Loucy (cell line): ENCODE results near the gene CARD19.

Experiments
- H2AFZ ChIP-seq: fragments of 200-600 bp; sonication (generic); 2 replicates; pipeline ENCODE4 v1.6.0; 2016; ENCODE audit warnings: antibody characterized with exemption, mild to moderate bottlenecking, low read length, moderate library complexity
- H3F3A ChIP-seq: fragments of 200-600 bp; 2 replicates; pipeline ENCODE4 v1.6.0; 2016; ENCODE audit warnings: antibody characterized with exemption, low read depth, mild to moderate bottlenecking
- H3K27me3 ChIP-seq: fragments of 200-600 bp; sonication (generic); 2 replicates; pipeline ENCODE4 v1.6.1; 2014; ENCODE audit warnings: low read length, mild to moderate bottlenecking; ENCODE audit not compliant: insufficient read depth, poor library complexity, severe bottlenecking
- H3K36me3 ChIP-seq: fragments of 200-600 bp; sonication (generic); 2 replicates; pipeline ENCODE4 v1.6.1; 2016; ENCODE audit warnings: low read length; ENCODE audit not compliant: insufficient read depth
- H3K4me1 ChIP-seq: fragments of 200-600 bp; sonication (generic); 2 replicates; pipeline ENCODE4 v1.5.1; 2014; ENCODE audit warnings: low read length, mild to moderate bottlenecking; ENCODE audit not compliant: insufficient read depth, poor library complexity, severe bottlenecking
- H3K4me2 ChIP-seq: fragments of 200-600 bp; sonication (generic); 2 replicates; pipeline ENCODE4 v1.6.0; 2014; ENCODE audit warnings: antibody characterized with exemption, low read length, low read depth, mild to moderate bottlenecking; ENCODE audit not compliant: poor library complexity, severe bottlenecking
- H3K4me3 ChIP-seq: fragments of 200-600 bp; sonication (generic); 2 replicates; pipeline ENCODE4 v1.5.1; 2014; ENCODE audit warnings: low read length, mild to moderate bottlenecking, mixed read lengths; ENCODE audit not compliant: poor library complexity, severe bottlenecking
- H3K79me2 ChIP-seq: fragments of 200-600 bp; sonication (generic); 2 replicates; pipeline ENCODE4 v1.6.1; 2014; ENCODE audit warnings: low read length; ENCODE audit not compliant: insufficient read depth
- H3K9ac ChIP-seq: fragments of 200-600 bp; sonication (generic); 2 replicates; pipeline ENCODE4 v1.6.0; 2014; ENCODE audit warnings: mild to moderate bottlenecking, low read depth, low read length, moderate library complexity; ENCODE audit not compliant: poor library complexity, severe bottlenecking
- H3K9me2 ChIP-seq: fragments of 200-600 bp; sonication (generic); replicated peaks from 2 replicates; pipeline ENCODE4 v1.6.1; 2016; ENCODE audit warnings: low read depth, low read length, mixed read lengths
- H3K9me3 ChIP-seq: fragments of 200-600 bp; sonication (generic); 2 replicates; pipeline ENCODE4 v1.6.1; 2014; ENCODE audit warnings: mild to moderate bottlenecking, antibody characterized with exemption, low read length, low read depth; ENCODE audit not compliant: insufficient read depth
- H4K20me1 ChIP-seq: fragments of 200-600 bp; sonication (generic); 2 replicates; pipeline ENCODE4 v1.6.0; 2014; ENCODE audit warnings: antibody characterized with exemption, low read length, mild to moderate bottlenecking; ENCODE audit not compliant: insufficient read depth, poor library complexity, severe bottlenecking
- EZH2phosphoT487 ChIP-seq: fragments of 200-600 bp; IDR thresholded peaks from 2 replicates; pipeline ENCODE4 v1.6.1; 2018; ENCODE audit warnings: antibody characterized with exemption, mild to moderate bottlenecking, moderate library complexity, borderline replicate concordance
- TF ChIP-seq, protein P1 (sequence below): fragments of 200-600 bp; sonication (generic); conservative IDR thresholded peaks from 2 replicates; pipeline ENCODE4 v1.5.1; 2014; ENCODE audit warnings: mild to moderate bottlenecking, antibody characterized with exemption, low read length

The CARD19 gene

DNA sequence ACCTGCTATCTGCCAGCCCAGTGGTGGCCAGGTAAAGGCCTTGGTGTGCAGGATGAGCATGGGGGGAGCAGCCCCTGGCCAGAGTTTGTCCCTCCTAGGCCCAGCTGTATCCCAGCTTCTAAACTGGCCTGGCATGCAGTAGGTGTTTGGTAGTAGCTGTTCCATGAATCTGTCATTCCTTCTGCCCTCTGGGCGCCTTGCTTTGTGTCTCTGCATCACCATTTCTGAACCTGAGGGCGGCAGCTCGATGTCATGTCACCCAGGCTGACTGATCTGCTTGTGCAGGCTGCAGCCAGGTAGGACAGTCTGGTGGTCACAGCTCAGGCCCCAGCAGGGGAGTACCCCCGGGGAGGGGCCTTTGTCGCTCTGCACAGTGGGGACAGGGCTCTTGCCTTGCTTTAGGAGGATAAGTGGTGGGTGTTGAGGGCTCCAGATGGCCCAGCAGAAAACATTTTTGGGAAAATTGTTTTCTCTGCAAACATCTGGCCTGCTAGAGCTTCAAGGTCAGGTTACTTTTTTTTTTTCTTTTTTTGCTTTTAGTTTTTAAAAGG lies 42.2 kb upstream of the CARD19 start:
- Histone ChIP-seq H3F3A (no peaks in the 10 kb centered on the region), H3K27me3 (no peaks in the 10 kb centered on the region), H3K4me2 (peak overlapping the region; percentile 64), H3K79me2 (no peaks in the 10 kb centered on the region), H2AFZ (0 out of 2 replicates have a peak overlapping the region, but pooled peaks have one; percentile 28), H3K4me1 (peaks cover 22% of the 10 kb centered on the region), H3K9me3 (no peaks in the 10 kb centered on the region), H3K9me2 (no peaks in the 10 kb centered on the region), H3K36me3 (no peaks in the 10 kb centered on the region), H4K20me1 (no peaks in the 10 kb centered on the region), H3K9ac (peak overlapping the region; percentile 50), H3K4me3 (no peak overlapping the region)
- no peak for TF ChIP-seq EZH2phosphoT487
- TF ChIP-seq, protein P1, sequence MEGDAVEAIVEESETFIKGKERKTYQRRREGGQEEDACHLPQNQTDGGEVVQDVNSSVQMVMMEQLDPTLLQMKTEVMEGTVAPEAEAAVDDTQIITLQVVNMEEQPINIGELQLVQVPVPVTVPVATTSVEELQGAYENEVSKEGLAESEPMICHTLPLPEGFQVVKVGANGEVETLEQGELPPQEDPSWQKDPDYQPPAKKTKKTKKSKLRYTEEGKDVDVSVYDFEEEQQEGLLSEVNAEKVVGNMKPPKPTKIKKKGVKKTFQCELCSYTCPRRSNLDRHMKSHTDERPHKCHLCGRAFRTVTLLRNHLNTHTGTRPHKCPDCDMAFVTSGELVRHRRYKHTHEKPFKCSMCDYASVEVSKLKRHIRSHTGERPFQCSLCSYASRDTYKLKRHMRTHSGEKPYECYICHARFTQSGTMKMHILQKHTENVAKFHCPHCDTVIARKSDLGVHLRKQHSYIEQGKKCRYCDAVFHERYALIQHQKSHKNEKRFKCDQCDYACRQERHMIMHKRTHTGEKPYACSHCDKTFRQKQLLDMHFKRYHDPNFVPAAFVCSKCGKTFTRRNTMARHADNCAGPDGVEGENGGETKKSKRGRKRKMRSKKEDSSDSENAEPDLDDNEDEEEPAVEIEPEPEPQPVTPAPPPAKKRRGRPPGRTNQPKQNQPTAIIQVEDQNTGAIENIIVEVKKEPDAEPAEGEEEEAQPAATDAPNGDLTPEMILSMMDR = no peak

DNA sequence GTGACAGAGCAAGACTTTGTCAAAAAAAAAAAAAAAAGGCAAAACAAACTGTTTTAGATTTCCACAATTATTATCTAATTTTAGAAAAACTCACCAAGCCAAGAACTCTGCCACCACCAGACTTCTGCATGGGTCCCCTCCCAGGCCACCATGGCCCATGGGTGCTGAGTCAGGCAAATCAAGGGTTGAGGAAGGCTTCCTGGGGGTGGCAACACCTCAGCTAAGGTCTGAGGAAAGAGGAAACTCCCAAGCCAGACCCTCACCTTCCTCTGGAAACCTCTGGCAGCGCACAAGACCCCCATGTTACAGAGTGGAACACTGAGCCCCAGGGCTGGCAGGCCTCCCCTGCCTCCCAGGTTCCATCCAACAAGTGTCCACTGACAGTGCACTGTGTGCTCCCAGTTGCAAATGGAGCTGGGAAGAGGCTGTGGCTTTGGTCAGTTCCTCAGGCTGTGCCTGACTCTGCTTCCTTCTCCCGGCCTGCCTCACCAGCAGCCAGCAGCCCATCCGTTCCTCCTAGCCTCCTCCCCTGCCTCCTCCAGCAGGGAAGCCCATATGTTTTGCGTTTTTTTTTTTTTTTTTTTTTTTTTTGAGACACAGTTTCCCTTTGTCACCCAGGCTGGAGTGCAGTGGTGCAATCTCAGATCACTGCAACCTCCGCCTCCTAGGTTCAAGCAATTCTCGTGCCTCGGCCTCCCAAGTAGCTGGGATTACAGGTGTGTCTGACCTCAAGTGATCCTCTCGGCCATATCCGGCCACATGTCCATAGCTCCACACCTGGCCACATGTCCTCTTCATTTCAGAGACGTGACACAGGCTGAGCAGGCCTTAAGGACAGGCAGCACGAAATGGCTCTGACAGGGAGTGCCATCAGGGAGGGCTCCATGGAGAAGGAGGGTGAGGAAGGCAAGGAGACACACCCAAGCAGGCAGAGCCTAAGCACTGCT lies 41.0 kb upstream of the CARD19 start:
- H3K79me2 ChIP-seq = no peaks in the 10 kb centered on the region
- no peak overlapping the region for H3K4me3 ChIP-seq
- H3K36me3 ChIP-seq = no peaks in the 10 kb centered on the region
- no peak overlapping the region for H3K9ac ChIP-seq
- no peak overlapping the region for H2AFZ ChIP-seq
- no peaks in the 10 kb centered on the region for H4K20me1 ChIP-seq
- TF ChIP-seq, protein P1 = no peak
- TF ChIP-seq EZH2phosphoT487 = no peak
- no peaks in the 10 kb centered on the region for H3K9me2 ChIP-seq
- H3K27me3 ChIP-seq = no peaks in the 10 kb centered on the region
- H3F3A ChIP-seq = no peaks in the 10 kb centered on the region
- H3K4me2 ChIP-seq = no peak overlapping the region
- no peaks in the 10 kb centered on the region for H3K9me3 ChIP-seq
- peaks cover 17% of the 10 kb centered on the region for H3K4me1 ChIP-seq

DNA sequence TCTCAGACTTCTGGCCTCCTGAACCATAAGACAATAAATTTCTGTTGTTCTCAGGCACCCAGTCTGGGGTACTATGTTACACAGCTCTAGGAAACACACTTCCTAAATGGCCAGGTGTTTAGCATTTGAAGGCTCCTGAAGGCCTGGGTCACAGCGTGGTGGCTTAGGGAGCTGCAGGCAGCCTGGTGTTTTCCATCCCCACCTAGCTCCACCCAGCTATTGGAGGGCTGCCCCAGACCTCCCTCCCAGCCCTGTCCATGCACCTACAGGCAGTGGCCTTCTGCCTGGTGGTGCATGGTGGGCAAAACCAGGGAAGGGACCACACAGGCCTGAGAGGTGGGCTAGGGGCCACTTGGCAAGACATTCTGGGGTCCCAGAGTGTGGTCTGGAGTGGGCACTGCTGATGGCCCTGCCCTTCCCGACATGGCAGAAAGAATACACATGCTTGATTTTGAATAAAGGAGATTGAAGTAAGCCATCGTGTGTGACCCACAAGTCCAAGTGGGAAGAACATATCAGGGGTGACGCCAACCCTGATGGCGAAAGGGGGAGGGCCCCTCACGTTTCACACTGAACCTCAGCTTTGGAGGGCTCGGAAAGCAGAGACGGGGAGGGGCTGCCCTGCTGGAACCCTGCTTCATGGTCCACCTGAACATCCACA lies 38.8 kb upstream of the CARD19 start:
- Histone ChIP-seq H3K4me2 (no peak overlapping the region), H3K27me3 (no peaks in the 10 kb centered on the region), H3K4me3 (no peak overlapping the region), H2AFZ (no peak overlapping the region), H3K9me3 (no peaks in the 10 kb centered on the region), H3K9me2 (no peaks in the 10 kb centered on the region), H4K20me1 (no peaks in the 10 kb centered on the region), H3K36me3 (no peaks in the 10 kb centered on the region), H3K79me2 (no peaks in the 10 kb centered on the region), H3K4me1 (peaks cover 38% of the 10 kb centered on the region), H3F3A (no peaks in the 10 kb centered on the region), H3K9ac (no peak overlapping the region)
- TF ChIP-seq, protein P1 = no peak
- TF ChIP-seq EZH2phosphoT487 = no peak
